GM23338 (cell line): ENCODE measurements around the gene COL4A1. TPM values are rescaled to one million over a fixed set of nuclear protein-coding genes. Genes with fewer than 3 reads are reported as not detected.

Experiments
- ATAC-seq: fragments of 200-7000 bp; cut with Tn5 transposase; 3 replicates; pipeline ENCODE4 v1.9.1; 2020
- DNase-seq: peaks from one replicate; pipeline ENCODE4 v3.0.0-alpha.2; 2015; ENCODE audit warnings: low spot score
- H2AFZ ChIP-seq: fragments of 200-600 bp; sonication (generic); 2 replicates; pipeline ENCODE4 v1.8.0; 2016; ENCODE audit warnings: antibody characterized with exemption, mild to moderate bottlenecking, moderate library complexity
- H3F3A ChIP-seq: fragments of 200-600 bp; sonication (generic); replicated peaks from 2 replicates; pipeline ENCODE4 v1.8.0; 2017; ENCODE audit warnings: antibody characterized with exemption, mixed run types, low read depth
- H3K27ac ChIP-seq: fragments of 200-600 bp; sonication (generic); 2 replicates; pipeline ENCODE4 v1.6.1; 2016; ENCODE audit warnings: low read depth
- H3K27me3 ChIP-seq: fragments of 200-600 bp; sonication (generic); 2 replicates; pipeline ENCODE4 v1.8.0; 2016; ENCODE audit warnings: mild to moderate bottlenecking, mixed run types, moderate library complexity; ENCODE audit not compliant: insufficient read depth
- H3K36me3 ChIP-seq: fragments of 200-600 bp; sonication (generic); 2 replicates; pipeline ENCODE4 v1.8.0; 2016; ENCODE audit warnings: mild to moderate bottlenecking; ENCODE audit not compliant: insufficient read depth
- H3K4me1 ChIP-seq: fragments of 200-600 bp; sonication (generic); 2 replicates; pipeline ENCODE4 v1.8.0; 2016; ENCODE audit warnings: mild to moderate bottlenecking, moderate library complexity; ENCODE audit not compliant: insufficient read depth
- H3K4me2 ChIP-seq: fragments of 200-600 bp; sonication (generic); 2 replicates; pipeline ENCODE4 v1.7.1; 2017; ENCODE audit warnings: mixed run types
- H3K4me3 ChIP-seq: fragments of 200-600 bp; sonication (generic); 2 replicates; pipeline ENCODE4 v1.6.1; 2016; ENCODE audit warnings: mixed run types
- H3K79me2 ChIP-seq: fragments of 200-600 bp; sonication (generic); replicated peaks from 2 replicates; pipeline ENCODE4 v1.8.0; 2017; ENCODE audit warnings: mild to moderate bottlenecking; ENCODE audit not compliant: insufficient read depth
- H3K9me2 ChIP-seq: fragments of 200-600 bp; sonication (generic); 2 replicates; pipeline ENCODE4 v1.8.0; 2017; ENCODE audit not compliant: insufficient read depth
- H4K20me1 ChIP-seq: fragments of 200-600 bp; sonication (generic); replicated peaks from 2 replicates; pipeline ENCODE4 v1.8.0; 2017; ENCODE audit warnings: mild to moderate bottlenecking; ENCODE audit not compliant: insufficient read depth
- H3K27ac Mint-ChIP-seq: 2 replicates; pipeline ENCODE4 v1.8.0; 2020; ENCODE audit warnings: inconsistent platforms, mild to moderate bottlenecking, moderate library complexity, mixed read lengths
- H3K27me3 Mint-ChIP-seq: 3 replicates; pipeline ENCODE4 v1.8.0; 2022; ENCODE audit warnings: low read depth, mild to moderate bottlenecking, moderate library complexity, mixed read lengths, inconsistent platforms; ENCODE audit not compliant: insufficient read depth, poor library complexity
- H3K36me3 Mint-ChIP-seq: 3 replicates; pipeline ENCODE4 v1.8.0; 2021; ENCODE audit warnings: low read depth, mild to moderate bottlenecking, inconsistent platforms, moderate library complexity, mixed read lengths
- H3K4me1 Mint-ChIP-seq: 3 replicates; pipeline ENCODE4 v1.8.0; 2020; ENCODE audit warnings: mild to moderate bottlenecking, inconsistent platforms, mixed read lengths
- H3K4me3 Mint-ChIP-seq: 3 replicates; pipeline ENCODE4 v1.8.0; 2021; ENCODE audit warnings: moderate library complexity, mild to moderate bottlenecking, inconsistent platforms, mixed read lengths
- H3K9me3 Mint-ChIP-seq: 3 replicates; pipeline ENCODE4 v1.8.0; 2020; ENCODE audit warnings: moderate library complexity, mild to moderate bottlenecking, inconsistent platforms, mixed read lengths
- CREB1 ChIP-seq: fragments of 250-450 bp; sonication (Bioruptor Pico); IDR thresholded peaks from 2 replicates; pipeline ENCODE4 v1.5.0; 2020; ENCODE audit warnings: low read depth, mild to moderate bottlenecking, moderate library complexity
- ETS1 ChIP-seq: IDR thresholded peaks from 2 replicates; pipeline ENCODE4 v1.6.1; 2016; ENCODE audit warnings: antibody characterized with exemption
- JUNB ChIP-seq: IDR thresholded peaks from one replicate; pipeline ENCODE4 v1.6.1; 2016; ENCODE audit warnings: antibody characterized with exemption; ENCODE audit not compliant: unreplicated experiment
- NANOG ChIP-seq: IDR thresholded peaks from 2 replicates; pipeline ENCODE4 v1.6.1; 2016; ENCODE audit warnings: antibody characterized with exemption, borderline replicate concordance
- POLR2AphosphoS5 ChIP-seq: IDR thresholded peaks from 2 replicates; pipeline ENCODE4 v1.6.1; 2016; ENCODE audit warnings: antibody characterized with exemption, low read depth
- REST ChIP-seq: IDR thresholded peaks from one replicate; pipeline ENCODE4 v1.6.1; 2018; ENCODE audit warnings: antibody characterized with exemption; ENCODE audit not compliant: unreplicated experiment
- ZNF331 ChIP-seq: fragments of 250-450 bp; sonication (Bioruptor Pico); IDR thresholded peaks from 2 replicates; pipeline ENCODE4 v1.5.0; 2020; ENCODE audit warnings: low read depth, mild to moderate bottlenecking, moderate library complexity
- ZNF462 ChIP-seq: fragments of 250-450 bp; sonication (Bioruptor Pico); IDR thresholded peaks from 2 replicates; pipeline ENCODE4 v1.5.0; 2020; ENCODE audit warnings: mild to moderate bottlenecking, moderate library complexity
- polyA plus RNA-seq: library from polyadenylated mRNA; unstranded; fragments of >200 nt; fragmentation: Nextera tagmentation; extraction: Ambion mirVana; gene quantifications from 2 replicates; pipeline ENCODE4 v1.2.1, GENCODE V29; 2016
- total RNA-seq: library from RNA; depleted of rRNA; stranded (reverse); fragments of >200 nt; shearing (Covaris generic); gene quantifications from 2 replicates; pipeline ENCODE4 v1.2.3, GENCODE V29; 2014

COL4A1 gene
- total and polyA plus RNA-seq, 2 experiments from 2014 or later, result 39.1 to 110 TPM

GRCh38 chr13:110194451-110194850 lies 112.5 kb downstream of the COL4A1 start (continued):
- no peak for TF ChIP-seq POLR2AphosphoS5
- no peak for TF ChIP-seq ZNF462 (CRISPR knock-in tag)

GRCh38 chr13:110193491-110193890 lies 113.5 kb downstream of the COL4A1 start:
- H4K20me1 ChIP-seq, result no peaks in the 10 kb centered on the region
- Mint-ChIP-seq H3K36me3 (0 out of 3 replicates have a peak, but pooled peaks cover 6% of the 10 kb centered on the region), H3K27me3 (peaks cover 6% of the 10 kb centered on the region), H3K4me3 (no peak overlapping the region), H3K9me3 (no peaks in the 10 kb centered on the region), H3K27ac (no peak overlapping the region), H3K4me1 (peaks cover 8% of the 10 kb centered on the region; the same call in 2 of the 3 replicates)
- no peaks in the 10 kb centered on the region for H3K27me3 ChIP-seq
- H3K4me1 ChIP-seq, result no peaks in the 10 kb centered on the region
- H3K9me2 ChIP-seq, result no peaks in the 10 kb centered on the region
- H3K4me2 ChIP-seq, result no peak overlapping the region
- no peaks in the 10 kb centered on the region; the same call in 1 of the 2 replicates for H3K36me3 ChIP-seq
- no peak overlapping the region for H2AFZ ChIP-seq
- H3K27ac ChIP-seq, result no peak overlapping the region
- H3K79me2 ChIP-seq, result no peaks in the 10 kb centered on the region
- H3F3A ChIP-seq, result no peaks in the 10 kb centered on the region
- no peak for TF ChIP-seq CREB1 (CRISPR knock-in tag)
- no peak for TF ChIP-seq ZNF331 (CRISPR knock-in tag)
- TF ChIP-seq REST, result no peak
- TF ChIP-seq NANOG, result no peak
- TF ChIP-seq JUNB, result no peak
- TF ChIP-seq ETS1, result no peak
- no peak for DNase-seq
- ATAC-seq, result no peak
- H3K4me3 ChIP-seq, result no peak overlapping the region
